Measurements from ENCODE around the gene PREX1.

- TF ChIP-seq, protein P1, sequence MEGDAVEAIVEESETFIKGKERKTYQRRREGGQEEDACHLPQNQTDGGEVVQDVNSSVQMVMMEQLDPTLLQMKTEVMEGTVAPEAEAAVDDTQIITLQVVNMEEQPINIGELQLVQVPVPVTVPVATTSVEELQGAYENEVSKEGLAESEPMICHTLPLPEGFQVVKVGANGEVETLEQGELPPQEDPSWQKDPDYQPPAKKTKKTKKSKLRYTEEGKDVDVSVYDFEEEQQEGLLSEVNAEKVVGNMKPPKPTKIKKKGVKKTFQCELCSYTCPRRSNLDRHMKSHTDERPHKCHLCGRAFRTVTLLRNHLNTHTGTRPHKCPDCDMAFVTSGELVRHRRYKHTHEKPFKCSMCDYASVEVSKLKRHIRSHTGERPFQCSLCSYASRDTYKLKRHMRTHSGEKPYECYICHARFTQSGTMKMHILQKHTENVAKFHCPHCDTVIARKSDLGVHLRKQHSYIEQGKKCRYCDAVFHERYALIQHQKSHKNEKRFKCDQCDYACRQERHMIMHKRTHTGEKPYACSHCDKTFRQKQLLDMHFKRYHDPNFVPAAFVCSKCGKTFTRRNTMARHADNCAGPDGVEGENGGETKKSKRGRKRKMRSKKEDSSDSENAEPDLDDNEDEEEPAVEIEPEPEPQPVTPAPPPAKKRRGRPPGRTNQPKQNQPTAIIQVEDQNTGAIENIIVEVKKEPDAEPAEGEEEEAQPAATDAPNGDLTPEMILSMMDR (conservative IDR thresholded peaks at IDR 0.05 in 1 of 2, IDR thresholded peaks at IDR 0.05 in 1 of 2; ENCODE audit: low read depth in 1 of 2, low read length in 2 of 2), result no peak
- TF ChIP-seq EZH2 (IDR thresholded peaks at IDR 0.05; ENCODE audit: low read length, missing control alignments), result no peak
These were observed 89.8 kb downstream of the PREX1 start for GRCh38 chr20:48738094-48738398.

All from fibroblast of lung (primary cell).